MV-4-11 (cell line): Measurements from ENCODE around the gene CHST11.

Experiments used
- DNase-seq: peaks from one replicate; lab custom pipeline; 2025; lab: John Stamatoyannopoulos, UW

The CHST11 gene

DNA sequence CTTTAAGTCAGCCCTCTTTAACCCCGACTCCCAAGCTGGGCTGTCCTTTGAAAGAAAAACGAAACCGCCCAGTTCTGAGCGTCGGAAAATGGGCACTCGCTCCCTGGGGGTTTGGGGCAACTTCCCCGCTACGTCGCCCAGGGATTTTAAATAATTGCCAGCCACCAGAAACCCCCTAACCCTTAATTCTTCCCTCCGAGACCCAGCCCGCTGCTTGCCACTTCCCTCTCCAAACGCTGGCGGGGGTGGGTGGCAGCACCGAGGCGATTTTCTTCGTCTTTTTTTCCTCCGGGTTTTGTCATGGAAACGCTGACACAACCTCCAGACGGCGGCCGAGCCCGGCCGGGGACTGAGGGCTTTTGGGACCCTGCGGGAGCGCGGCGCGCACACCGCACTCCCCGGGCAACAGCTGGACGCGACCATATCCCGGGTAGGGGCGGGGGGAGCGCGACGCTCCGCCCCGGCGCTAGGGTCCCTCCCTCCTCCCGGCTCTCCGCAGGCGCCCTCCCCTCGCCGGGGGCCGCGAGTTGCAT lies at the start of gene CHST11:
CHST11 (plus strand) TSS at position 532 of the 533 bp plus-strand sequence.
- DNase-seq, result peak; percentile 92

DNA sequence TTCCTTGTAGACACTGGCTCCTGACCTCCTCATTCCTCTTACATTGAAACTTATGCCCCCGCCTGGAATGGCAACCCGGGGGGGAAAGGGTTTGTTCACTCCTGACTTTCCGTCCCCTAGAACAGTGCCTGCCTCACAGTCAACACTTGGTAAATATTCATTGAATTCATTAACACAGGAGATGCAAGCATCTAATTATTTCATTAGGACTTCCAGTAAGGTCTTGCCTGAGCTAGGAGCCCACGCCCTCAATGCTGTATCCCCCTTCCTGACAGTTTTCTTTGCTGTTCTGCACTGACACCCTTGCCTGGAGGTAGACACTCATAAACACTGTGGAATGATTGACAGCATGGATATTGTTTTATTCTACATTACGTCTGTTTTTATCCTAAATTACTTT lies 49.3 kb upstream of the CHST11 start:
- DNase-seq, result no peak

DNA sequence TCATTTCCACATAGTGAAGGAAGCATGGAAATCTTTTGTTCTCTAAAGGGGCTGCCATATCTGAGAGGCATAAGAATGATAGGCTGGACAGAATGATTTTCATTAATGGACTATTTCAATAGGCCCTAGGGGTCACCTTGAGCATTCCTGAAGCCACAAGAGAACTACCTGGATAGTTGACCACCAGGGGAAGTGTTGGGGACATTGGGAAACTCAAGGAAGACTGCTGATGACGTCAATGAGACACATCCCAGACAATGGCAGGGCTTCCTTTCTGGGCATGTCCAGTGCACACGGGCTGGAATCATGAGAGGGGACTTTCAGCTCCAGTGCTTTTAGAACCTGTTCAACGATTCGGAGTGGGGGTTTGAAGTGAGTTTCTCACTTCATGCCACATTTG lies 48.8 kb upstream of the CHST11 start:
- no peak for DNase-seq

DNA sequence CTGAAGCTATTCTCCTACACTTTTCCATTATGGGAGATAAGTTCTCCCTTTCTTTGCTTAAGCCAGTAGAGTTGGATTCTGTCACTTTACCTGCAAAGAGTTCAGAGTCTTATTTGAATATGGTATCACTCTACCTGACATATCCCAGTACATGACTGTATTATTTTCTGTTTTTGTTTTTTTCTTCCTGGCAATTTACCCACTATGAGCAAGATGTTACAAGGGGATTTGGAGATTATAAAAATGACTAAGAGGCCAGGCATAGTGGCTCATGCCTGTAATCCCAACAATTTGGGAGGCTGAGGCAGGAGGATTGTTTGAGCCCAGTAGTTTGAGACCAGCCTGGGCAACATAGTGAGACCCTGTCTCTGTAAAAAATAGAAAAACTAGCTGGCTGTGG lies 46.4 kb upstream of the CHST11 start:
- no peak for DNase-seq

DNA sequence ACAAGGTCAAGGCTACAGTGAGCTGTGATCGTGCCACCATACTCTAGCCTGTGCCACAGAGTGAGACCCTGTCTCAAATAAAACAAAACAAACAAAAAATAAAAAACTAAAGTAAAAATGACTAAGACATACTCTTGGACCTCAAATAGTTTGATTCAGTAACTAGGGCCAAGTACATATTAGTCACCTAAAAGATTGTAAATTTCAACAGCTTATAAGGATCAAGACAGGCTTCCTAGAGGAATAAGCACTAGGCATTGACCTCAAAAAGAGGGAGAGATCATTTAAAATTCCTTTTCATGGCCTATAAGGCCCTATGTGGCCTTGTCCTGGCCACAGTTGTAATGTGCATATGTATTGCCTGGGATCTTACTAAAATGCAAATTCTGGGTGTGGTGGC lies 46.0 kb upstream of the CHST11 start:
- DNase-seq, result no peak

DNA sequence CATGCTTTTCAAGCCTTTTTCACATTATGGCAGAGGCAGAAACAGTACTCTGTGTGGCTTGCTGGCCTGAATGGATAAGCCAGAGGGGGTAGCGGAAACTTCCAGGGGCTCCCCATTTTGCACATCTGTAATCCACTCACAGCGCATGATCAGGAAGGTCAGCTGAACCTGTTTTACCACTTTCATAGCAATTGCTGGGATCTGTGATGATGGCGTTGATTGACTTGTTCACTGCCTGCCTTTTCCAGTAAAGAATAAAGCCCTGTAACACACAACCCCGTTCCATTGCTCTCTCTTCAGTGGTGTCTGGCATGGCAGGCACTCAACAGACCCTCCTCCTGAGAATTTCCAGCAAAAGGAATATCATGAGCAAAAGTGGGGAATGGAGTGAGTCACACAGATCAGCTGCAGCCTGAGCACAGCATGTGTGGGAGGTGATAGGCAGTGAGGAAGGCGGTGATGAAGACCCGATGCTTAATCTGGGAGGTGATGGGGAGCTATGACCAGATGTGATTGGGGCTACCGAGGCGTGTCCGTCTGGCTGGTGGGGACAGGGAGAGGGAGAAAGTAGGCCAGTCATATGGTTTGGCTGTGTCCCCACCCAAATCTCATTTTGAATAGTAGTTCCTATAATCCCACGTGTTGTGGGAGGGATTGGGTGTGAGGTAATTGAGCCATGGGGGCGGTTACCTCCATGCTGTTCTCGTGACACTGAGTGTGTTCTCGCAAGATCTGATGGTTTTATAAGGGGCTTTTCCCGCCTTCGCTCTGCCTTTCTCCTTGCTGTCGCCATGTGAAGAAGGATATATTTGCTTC lies 44.7 kb upstream of the CHST11 start:
- no peak for DNase-seq

DNA sequence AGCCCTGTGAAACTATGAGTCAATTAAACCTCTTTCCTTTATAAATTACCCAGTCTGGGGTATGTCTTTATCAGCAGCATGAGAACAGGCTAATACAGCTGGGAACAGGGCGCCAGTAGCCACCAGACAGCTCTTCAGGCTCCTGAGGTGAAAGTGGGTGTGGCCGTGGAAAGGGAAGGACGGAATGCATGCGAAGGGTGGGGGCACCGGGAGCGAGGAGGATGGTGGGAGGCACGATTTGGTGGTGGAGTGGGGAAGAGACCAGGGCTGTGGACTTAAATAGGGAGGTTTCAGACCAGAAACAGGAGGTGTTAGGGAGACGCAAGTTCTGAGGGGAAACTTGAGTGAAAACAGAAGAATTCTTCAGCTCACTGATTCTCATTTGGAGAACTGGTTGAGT lies 44.1 kb upstream of the CHST11 start:
- no peak for DNase-seq

DNA sequence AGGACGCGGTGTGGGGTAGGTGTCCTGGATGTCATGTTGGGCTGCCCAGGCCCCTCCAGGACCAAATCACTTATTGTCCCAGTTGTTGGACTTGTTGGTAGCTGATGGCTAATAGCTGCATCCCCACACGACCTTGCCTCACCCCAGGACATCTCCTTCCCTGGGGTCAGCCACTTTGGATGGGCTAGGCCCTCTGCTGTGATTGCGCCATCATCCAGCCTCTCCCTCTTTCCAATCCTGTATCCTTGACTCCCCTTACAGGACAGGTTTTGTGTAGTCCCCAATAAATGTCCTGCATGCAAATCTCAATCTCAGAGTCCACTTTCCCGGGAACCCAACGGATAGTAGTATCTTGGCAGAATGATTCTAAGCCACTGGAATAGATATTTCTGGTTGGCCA lies 43.4 kb upstream of the CHST11 start:
- no peak for DNase-seq

DNA sequence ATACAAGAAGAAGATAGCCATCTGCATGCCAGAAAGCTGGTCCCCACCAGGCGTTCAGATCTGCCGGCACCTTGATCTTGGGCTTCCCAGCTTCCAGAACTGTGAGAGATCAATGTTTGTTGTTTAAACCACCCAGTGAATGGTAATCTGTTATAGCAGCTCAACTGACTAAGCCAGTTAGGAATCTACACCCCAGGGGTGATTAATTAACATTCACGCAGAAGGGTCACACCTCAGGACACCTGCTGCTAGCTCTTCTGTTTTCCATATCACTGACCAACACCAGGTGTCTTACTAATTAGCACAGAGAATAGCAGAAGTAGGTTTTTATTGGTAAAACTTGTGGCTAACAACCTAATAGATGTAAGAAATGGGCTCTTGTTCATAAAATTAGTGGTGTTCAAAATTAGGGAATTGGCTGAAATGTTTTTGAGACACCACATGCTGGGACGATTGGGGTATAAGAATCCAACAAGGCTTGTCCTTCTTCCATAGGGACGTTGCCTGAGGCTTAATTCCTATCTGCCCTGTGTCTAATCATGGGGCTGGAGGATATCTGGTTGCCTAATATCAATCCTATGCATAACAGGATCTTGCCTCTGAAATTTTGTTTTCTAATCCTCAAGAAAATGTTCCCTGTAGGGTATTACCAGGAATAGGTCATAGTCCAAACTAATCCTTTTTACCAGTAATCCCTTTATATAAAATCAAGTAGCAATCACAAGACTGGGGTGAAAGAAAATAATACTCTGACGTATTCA lies 42.0 kb upstream of the CHST11 start:
- no peak for DNase-seq

DNA sequence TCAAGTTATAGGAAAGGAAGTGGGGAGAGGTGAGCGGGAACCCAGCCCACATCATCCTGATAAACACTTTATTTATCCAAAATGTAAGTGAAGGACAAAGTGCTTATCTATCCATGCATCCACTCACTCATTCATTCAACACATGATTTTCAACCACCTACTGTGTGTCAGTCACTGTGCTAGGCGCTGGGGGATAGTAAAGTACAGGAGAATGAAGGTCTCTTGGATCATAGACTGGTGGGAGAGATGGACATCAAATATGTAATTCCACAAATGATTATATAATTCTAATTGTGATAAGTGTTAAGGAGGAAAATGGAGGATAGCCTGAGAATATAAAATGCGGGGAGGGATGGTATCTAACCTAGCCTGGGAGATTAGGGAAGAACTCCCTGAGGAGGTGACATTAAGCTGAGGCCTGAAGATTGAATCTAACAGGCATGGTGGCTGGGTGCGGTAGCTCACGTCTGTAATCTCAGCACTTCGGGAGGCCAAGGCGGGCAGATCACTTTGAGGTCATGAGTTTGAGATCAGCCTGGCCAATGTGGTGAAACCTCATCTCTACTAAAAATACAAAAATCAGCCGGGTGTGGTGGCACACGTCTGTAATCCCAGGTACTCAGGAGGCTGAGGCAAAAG lies 41.3 kb upstream of the CHST11 start:
- DNase-seq, result no peak

DNA sequence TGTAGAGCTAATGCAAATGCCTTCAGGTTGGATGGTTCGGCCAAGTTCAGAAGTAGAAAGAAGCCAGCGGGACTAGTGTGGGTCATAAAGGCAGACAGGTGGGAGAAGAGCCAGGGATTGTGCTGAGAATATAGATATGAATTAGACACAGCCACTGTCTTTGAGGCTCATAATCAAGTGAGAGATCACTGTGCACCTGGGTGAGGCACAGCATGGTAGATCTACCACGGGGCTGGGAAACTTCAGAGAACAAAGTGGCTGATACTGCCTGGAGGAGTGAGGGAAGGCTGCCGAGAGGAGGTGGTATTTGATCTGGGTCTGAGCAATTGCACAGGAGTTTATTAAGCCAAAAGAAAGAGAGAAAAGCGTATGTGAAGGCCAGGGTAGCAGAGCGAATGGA lies 40.6 kb upstream of the CHST11 start:
- DNase-seq, result no peak

DNA sequence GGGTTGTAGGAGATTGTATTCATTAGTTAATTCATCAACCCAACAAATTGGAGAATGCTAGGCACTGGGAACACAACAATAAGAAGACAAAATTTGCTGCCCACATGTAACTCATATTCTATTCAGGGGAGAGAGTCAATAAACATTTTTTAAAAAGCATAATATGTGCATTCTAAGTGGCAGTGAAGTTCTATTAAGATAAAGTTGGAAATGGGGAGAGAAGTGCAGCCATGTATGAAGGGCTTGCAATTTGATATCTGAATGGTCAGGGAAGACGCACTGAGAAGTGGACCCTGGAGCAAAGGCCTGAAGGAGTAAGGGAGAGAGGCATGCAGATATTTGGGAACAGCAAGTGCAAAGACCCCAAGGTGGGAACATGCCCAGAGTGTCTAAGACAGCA lies 40.2 kb upstream of the CHST11 start:
- no peak for DNase-seq

DNA sequence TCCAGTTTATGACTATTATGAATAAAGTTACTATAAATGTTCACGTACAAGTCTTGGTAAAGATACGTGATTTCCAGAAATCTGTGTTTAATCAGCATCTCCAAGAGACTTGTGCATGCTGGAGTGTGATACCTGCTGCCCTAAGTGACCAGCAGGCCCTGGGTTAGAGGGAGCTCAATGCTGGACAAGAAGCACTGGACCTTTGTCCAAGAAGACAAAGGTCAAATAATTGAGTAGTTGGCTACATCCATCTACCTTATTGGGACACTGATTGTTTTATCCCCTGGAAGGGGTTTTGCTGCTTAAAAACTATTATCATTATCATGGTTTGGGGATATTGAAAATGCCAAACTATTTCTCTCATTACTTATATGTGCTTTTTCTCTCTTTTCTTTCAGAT lies 37.0 kb upstream of the CHST11 start:
- no peak for DNase-seq

DNA sequence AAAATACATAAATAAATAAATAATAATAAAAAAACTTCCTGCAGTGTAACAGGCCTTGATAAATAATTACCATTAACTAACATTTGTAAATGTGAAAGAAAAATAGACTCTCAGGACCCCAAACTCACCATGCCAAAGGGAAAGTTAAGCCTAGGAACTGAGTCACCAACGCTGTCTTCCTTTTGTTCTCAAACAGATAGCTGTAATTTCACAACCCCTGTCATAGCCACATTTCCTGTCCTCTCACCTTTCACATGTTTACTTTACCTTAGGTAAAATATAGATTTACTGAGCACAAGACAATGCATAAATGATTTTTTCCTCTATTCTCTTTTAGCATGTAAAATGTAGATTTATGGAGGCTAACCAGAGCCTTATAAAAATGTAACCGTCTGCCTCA lies 35.9 kb upstream of the CHST11 start:
- no peak for DNase-seq

DNA sequence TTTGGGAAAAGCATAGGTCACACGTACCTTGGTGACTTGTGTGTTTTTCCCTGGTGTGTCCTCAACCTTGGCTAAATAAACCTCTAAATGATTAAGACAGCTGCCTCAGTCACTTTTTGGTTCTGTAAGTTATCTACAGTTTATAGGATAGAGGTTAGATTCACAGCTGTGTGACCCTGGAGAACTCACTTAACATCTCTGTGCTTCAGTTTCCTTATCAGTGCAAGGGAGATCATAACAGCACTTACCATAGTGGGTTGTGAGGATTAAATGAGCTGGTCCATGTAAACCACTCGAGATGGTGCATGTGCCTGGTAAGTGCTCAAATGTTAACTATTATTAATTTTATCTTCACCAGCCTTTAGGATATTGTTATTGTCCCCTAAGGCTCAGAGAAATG lies 35.4 kb upstream of the CHST11 start:
- DNase-seq, result no peak

DNA sequence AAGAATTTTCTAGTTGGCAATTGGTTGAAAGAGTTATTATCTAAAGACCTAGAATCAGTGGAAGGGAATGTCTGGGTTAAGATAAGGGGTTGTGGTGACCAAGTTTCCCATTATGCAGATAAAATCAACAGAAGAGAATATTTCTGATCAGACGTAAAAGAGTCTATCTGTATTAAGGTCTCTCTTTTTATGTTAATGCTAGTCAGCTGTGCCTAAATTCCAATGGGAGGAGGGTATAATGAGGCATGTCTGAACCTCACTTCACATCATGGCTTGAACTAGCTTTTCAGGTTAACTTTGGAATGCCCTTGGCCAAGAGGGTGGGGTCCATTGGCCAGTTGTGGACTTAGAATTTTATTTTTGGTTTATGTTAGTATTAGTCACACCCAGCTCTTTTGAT lies 34.3 kb upstream of the CHST11 start:
- DNase-seq, result no peak

DNA sequence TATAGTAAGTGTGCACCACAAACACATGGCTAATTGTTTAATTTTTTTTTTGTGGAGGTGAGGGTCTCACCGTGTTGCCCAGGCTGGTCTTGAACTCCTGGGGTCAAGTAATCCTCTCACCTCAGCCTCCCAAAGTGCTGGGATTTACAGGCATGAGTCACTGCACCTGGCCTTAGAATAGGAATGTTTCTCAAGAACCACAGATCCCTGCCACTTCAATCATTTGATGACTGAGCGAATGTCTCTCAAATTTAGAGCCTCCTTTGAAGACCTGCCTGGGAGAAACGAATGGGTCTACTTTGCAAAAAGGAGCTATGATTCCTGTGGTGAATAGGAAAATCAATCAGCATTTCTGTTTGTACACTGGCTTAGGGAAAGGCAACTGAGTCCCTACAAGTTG lies 33.5 kb upstream of the CHST11 start:
- no peak for DNase-seq

DNA sequence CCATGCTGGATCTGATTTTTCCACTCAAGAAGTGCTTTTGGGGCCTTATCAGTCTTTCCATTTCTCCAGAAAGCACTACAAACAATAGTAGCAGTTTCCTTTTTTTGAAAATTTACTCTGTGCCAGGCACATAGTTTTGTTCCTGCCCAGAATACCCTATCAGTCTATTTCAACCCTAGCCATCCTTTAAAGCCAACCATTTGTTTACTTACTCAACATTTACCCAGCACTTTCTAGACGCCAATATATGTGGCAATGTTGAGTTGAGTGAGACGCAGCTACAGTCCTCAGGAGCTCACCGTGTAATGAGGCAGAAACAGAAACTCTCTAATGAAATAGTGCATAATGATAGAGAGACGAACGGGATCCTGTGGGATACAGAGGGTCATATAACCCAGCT lies 32.9 kb upstream of the CHST11 start:
- no peak for DNase-seq

DNA sequence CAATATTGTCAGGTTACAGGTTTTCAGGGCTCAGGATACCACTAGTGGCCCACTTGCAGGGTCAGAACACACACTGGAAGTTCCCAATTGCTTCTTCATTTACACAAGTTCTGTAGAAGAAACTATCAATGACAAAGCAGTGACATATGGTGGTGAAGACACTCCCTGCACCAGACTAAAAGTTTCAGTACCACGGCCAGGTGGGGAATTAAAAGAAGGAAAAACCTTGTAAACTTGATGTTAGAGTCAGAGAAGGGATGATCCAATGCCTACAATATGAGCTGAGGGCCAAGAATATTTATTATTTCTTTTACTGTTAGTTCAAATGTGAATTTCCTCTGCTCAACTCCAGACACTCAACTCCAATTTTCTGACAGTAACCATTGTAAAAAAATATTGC lies 31.8 kb upstream of the CHST11 start:
- no peak for DNase-seq

DNA sequence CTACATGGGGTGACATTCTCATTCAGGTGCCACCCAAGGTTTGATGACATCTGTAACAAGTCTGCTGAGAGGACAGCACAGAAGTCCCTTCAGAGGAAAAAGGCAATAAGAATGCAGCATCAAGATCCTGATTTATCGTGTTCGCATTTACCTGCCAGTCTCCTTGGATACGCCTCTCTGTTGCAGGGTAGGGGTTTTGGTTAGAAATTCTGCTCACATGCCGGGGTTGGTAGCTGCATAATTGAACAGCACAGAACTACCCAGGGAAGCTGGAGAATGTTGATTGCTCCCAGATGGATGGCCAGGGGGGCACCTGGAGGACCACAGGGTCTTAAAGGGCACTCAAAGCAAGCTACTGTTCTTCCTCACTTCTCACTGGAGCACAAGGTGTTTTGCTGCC lies 31.1 kb upstream of the CHST11 start:
- no peak for DNase-seq

DNA sequence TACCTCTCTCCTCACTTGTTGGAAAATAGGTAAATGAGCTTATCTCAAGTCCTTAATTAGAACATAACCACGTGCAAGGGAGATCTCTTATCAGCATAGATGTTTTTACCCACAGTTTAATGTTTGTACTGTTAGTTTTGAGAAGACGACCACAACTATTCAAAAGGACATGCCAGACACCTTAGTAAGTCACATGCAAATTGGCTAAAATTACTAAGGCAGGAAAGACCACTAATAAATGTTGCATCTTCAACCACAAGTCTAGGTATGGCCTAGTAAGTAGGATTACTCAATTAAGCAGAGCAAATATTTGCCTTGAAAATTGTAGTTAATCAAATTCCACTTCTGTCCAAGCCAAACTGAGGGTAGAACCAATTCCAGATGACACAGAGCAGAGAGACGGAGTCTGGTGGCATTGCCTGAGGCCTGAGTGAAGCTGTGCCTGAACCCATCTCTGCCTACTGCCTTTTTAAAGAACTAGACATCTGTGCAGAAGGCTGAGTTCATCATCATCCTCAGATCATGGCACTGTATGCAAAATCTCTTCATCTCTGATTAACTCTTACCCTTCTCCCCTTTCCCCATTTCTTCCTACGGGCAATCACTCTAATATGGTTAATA lies 29.7 kb upstream of the CHST11 start:
- no peak for DNase-seq

DNA sequence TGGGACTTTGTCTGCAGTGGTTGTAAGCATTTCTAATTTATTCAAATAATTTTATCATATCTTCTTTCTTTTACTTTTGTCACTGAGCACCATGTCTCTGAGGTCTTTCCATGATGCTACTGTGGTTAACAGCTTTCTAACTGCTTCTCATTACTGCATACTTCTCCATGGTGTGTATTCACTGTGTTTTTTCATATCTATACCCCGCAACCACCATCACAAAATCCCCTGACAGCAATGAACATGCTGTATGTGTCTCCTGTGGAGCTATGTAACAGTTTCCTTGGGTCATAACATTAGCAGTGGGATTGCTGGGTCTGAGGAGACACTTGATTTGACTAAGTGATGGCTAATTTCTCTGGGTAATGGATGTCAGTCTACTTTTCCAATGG lies 29.2 kb upstream of the CHST11 start:
- no peak for DNase-seq

DNA sequence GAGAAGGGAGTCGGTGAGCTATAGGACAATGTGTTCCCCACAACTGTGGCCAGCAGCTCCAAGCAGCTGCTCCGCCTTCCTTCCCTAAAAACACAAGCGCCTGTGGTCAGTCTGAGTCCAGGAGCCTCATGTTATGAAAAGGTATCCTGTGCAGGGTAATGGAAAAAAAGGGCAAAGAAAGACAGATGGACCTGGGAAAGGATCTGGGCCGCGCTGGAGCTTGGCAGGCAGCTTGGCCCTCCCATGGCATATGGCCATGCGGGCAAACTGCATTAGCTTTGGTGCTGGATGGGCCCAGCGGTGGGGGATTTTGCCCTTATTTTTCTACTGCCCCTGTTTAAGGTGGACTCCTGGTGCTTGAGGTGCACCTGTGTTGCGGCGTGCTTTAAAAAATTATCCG lies 23.7 kb upstream of the CHST11 start:
- DNase-seq, result no peak
